H9 (cell line): ENCODE measurements around the gene DIP2C. TPM values are rescaled to one million over a fixed set of nuclear protein-coding genes. Genes with fewer than 3 reads are reported as not detected.

Source experiments
- DNase-seq: peaks from one replicate; pipeline ENCODE4 v3.0.0-alpha.2; 2017
- H2AFZ ChIP-seq: one replicate; pipeline ENCODE4 v1.6.1; 2013; ENCODE audit warnings: mild to moderate bottlenecking, low read length, control low read depth, moderate library complexity
- H2AK5ac ChIP-seq: 2 replicates; pipeline ENCODE4 v1.6.1; 2013; ENCODE audit warnings: low read length, control low read depth, mixed read lengths; ENCODE audit not compliant: insufficient read length
- H2BK120ac ChIP-seq: one replicate; pipeline ENCODE4 v1.6.1; 2013; ENCODE audit warnings: low read depth, mild to moderate bottlenecking, low read length, control low read depth, inconsistent platforms; ENCODE audit not compliant: poor library complexity, severe bottlenecking
- H2BK12ac ChIP-seq: 2 replicates; pipeline ENCODE4 v1.6.1; 2013; ENCODE audit warnings: low read length, control low read depth, mixed read lengths, low read depth; ENCODE audit not compliant: insufficient read length
- H2BK15ac ChIP-seq: 2 replicates; pipeline ENCODE4 v1.6.1; 2013; ENCODE audit warnings: low read depth, low read length, control low read depth
- H2BK20ac ChIP-seq: one replicate; pipeline ENCODE4 v1.6.1; 2013; ENCODE audit warnings: low read depth, mild to moderate bottlenecking, low read length, control low read depth, inconsistent platforms; ENCODE audit not compliant: poor library complexity, severe bottlenecking
- H2BK5ac ChIP-seq: 2 replicates; pipeline ENCODE4 v1.6.1; 2013; ENCODE audit warnings: low read length, control low read depth, mixed read lengths; ENCODE audit not compliant: insufficient read length
- H3K14ac ChIP-seq: 2 replicates; pipeline ENCODE4 v1.6.1; 2013; ENCODE audit warnings: low read length, control low read depth; ENCODE audit not compliant: insufficient read depth
- H3K18ac ChIP-seq: 2 replicates; pipeline ENCODE4 v1.6.1; 2013; ENCODE audit warnings: low read depth, mild to moderate bottlenecking, mixed read lengths, low read length, control low read depth; ENCODE audit not compliant: insufficient read length
- H3K23ac ChIP-seq: 2 replicates; pipeline ENCODE4 v1.6.1; 2013; ENCODE audit warnings: low read length, control low read depth, mixed read lengths, low read depth; ENCODE audit not compliant: insufficient read length
- H3K23me2 ChIP-seq: 2 replicates; pipeline ENCODE4 v1.6.1; 2013; ENCODE audit warnings: low read depth, mild to moderate bottlenecking, mixed read lengths, low read length, control low read depth; ENCODE audit not compliant: insufficient read length, poor library complexity, severe bottlenecking
- H3K27ac ChIP-seq: 2 replicates; pipeline ENCODE4 v1.5.1; 2013; ENCODE audit warnings: low read length, control low read depth, mixed read lengths, low read depth; ENCODE audit not compliant: insufficient read length
- H3K27me3 ChIP-seq: 2 replicates; pipeline ENCODE4 v1.6.1; 2013; ENCODE audit warnings: low read length, control low read depth, inconsistent platforms; ENCODE audit not compliant: insufficient read depth
- H3K4ac ChIP-seq: 2 replicates; pipeline ENCODE4 v1.6.1; 2013; ENCODE audit warnings: low read depth, mild to moderate bottlenecking, control low read depth, inconsistent platforms, low read length, moderate library complexity
- H3K4me1 ChIP-seq: 2 replicates; pipeline ENCODE4 v1.6.1; 2013; ENCODE audit warnings: low read length, control low read depth, inconsistent platforms; ENCODE audit not compliant: insufficient read depth
- H3K4me2 ChIP-seq: 2 replicates; pipeline ENCODE4 v1.6.1; 2013; ENCODE audit warnings: low read length, control low read depth, mixed read lengths; ENCODE audit not compliant: insufficient read length, insufficient read depth
- H3K56ac ChIP-seq: 2 replicates; pipeline ENCODE4 v1.6.1; 2013; ENCODE audit warnings: low read depth, mild to moderate bottlenecking, mixed read lengths, low read length, control low read depth; ENCODE audit not compliant: insufficient read length
- H3K79me1 ChIP-seq: 2 replicates; pipeline ENCODE4 v1.6.1; 2013; ENCODE audit warnings: low read depth, mild to moderate bottlenecking, moderate library complexity, low read length, control low read depth, inconsistent platforms; ENCODE audit not compliant: insufficient read depth, poor library complexity, severe bottlenecking
- H3K79me2 ChIP-seq: 2 replicates; pipeline ENCODE4 v1.6.1; 2013; ENCODE audit warnings: low read length, control low read depth, inconsistent platforms; ENCODE audit not compliant: insufficient read depth
- H3K9ac ChIP-seq: 2 replicates; pipeline ENCODE4 v1.6.1; 2013; ENCODE audit warnings: low read length, control low read depth, mixed read lengths; ENCODE audit not compliant: insufficient read length; ENCODE audit errors: extremely low read depth
- H3K9me3 ChIP-seq: one replicate; pipeline ENCODE4 v1.6.1; 2013; ENCODE audit warnings: low read depth, low read length, inconsistent platforms; ENCODE audit not compliant: control insufficient read depth
- H3T11ph ChIP-seq: one replicate; pipeline ENCODE4 v1.6.1; 2013; ENCODE audit warnings: mild to moderate bottlenecking, low read length, control low read depth, inconsistent platforms
- H4K20me1 ChIP-seq: one replicate; pipeline ENCODE4 v1.6.1; 2013; ENCODE audit not compliant: control insufficient read depth, insufficient read length, insufficient read depth
- H4K5ac ChIP-seq: 2 replicates; pipeline ENCODE4 v1.6.1; 2013; ENCODE audit warnings: low read depth, mild to moderate bottlenecking, mixed read lengths, low read length, control low read depth; ENCODE audit not compliant: insufficient read length
- H4K8ac ChIP-seq: replicated peaks from 2 replicates; pipeline ENCODE4 v1.6.1; 2013; ENCODE audit warnings: low read length, control low read depth, mixed read lengths, low read depth; ENCODE audit not compliant: insufficient read length
- H4K91ac ChIP-seq: 2 replicates; pipeline ENCODE4 v1.6.1; 2013; ENCODE audit warnings: low read depth, mild to moderate bottlenecking, moderate library complexity, mixed read lengths, low read length, control low read depth; ENCODE audit not compliant: insufficient read length
- H3K27ac Mint-ChIP-seq, 3 experiments: 2 replicates in 2 of 3; 3 replicates in 1 of 3; pipeline ENCODE4 v1.8.0; 2020 to 2021; ENCODE audit warnings: mixed read lengths in 3 of 3, mild to moderate bottlenecking in 1 of 3, moderate library complexity in 1 of 3
- H3K27me3 Mint-ChIP-seq: 2 replicates; pipeline ENCODE4 v1.8.0; 2021; ENCODE audit warnings: low read depth, mild to moderate bottlenecking, moderate library complexity, mixed read lengths
- H3K36me3 Mint-ChIP-seq, 3 experiments: 2 replicates in 2 of 3; 3 replicates in 1 of 3; pipeline ENCODE4 v1.8.0; 2020 to 2021; ENCODE audit warnings: low read depth in 3 of 3, mixed read lengths in 3 of 3; ENCODE audit not compliant: insufficient read depth in 1 of 3
- H3K4me1 Mint-ChIP-seq, 2 experiments: 2 replicates each; pipeline ENCODE4 v1.8.0; 2020; ENCODE audit warnings: mixed read lengths in 2 of 2
- H3K4me3 Mint-ChIP-seq, 2 experiments: 2 replicates in 1 of 2; 3 replicates in 1 of 2; pipeline ENCODE4 v1.8.0; 2020 to 2021; ENCODE audit warnings: mild to moderate bottlenecking in 2 of 2, mixed read lengths in 2 of 2, moderate library complexity in 1 of 2
- H3K9me3 Mint-ChIP-seq, 2 experiments: 2 replicates in 1 of 2; 3 replicates in 1 of 2; pipeline ENCODE4 v1.8.0; 2020; ENCODE audit warnings: mild to moderate bottlenecking in 2 of 2, mixed read lengths in 2 of 2, moderate library complexity in 1 of 2
- WGBS: extraction: QIAGEN DNeasy Blood & Tissue Kit; methylation state at CpG from one replicate; pipeline ENCODE4 v1.1.7; 2013; ENCODE audit warnings: missing lambda C conversion rate, low lambda C conversion rate, mixed read lengths; ENCODE audit not compliant: insufficient read length; ENCODE audit errors: extremely low coverage; 5-methylcytosine and 5-hydroxymethylcytosine counted together
- total RNA-seq: library from RNA; stranded (reverse); gene quantifications from 2 replicates; pipeline ENCODE4 v1.2.1, GENCODE V29; 2021
- TF ChIP-seq, protein P1 (sequence below): fragments of 200-600 bp; sonication (generic); conservative IDR thresholded peaks from 3 replicates; pipeline ENCODE4 v1.8.0; 2021; ENCODE audit warnings: antibody characterized with exemption, mild to moderate bottlenecking

DIP2C gene
- total RNA-seq, 1 experiment from 2014 or later = 7.9 TPM

DNA sequence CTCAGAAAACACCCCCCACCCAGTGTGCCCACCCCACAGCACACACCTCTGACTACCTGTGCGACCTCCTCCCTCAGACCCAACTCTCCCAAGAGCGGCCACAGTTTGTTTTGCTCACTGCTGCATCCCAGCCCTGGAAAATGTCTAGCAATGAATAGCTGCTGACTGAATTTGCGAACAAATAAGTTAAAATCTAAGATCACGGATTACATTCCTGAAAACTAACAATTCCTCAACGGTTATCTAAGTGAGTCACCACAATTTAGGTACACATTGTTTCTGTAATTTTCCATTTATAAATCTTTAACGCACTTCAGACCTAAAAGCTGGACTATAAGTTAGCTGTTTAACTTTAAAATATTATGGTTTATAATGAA lies 319.0 kb downstream of the DIP2C start:
- Histone ChIP-seq H2BK15ac (no peak overlapping the region), H3K4me1 (no peaks in the 10 kb centered on the region), H3K4ac (no peak overlapping the region), H4K91ac (no peak overlapping the region), H3K14ac (no peak overlapping the region), H2BK12ac (no peak overlapping the region), H2BK5ac (no peak overlapping the region), H3K79me1 (no peaks in the 10 kb centered on the region), H3K4me2 (no peak overlapping the region), H2AFZ (no peak overlapping the region), H3K27ac (no peak overlapping the region), H3K56ac (no peak overlapping the region), H4K8ac (no peak overlapping the region), H3K79me2 (no peaks in the 10 kb centered on the region), H3K18ac (no peak overlapping the region), H2AK5ac (no peak overlapping the region), H4K20me1 (no peaks in the 10 kb centered on the region), H3K9me3 (no peaks in the 10 kb centered on the region), H3T11ph (no peak overlapping the region), H3K23me2 (peaks cover 3% of the 10 kb centered on the region), H3K9ac (no peak overlapping the region), H4K5ac (no peak overlapping the region), H3K23ac (no peak overlapping the region), H3K27me3 (no peaks in the 10 kb centered on the region), H2BK20ac (no peak overlapping the region), H2BK120ac (no peak overlapping the region)
- Mint-ChIP-seq H3K9me3 (no peaks in the 10 kb centered on the region), H3K4me3 (no peak overlapping the region), H3K27ac (peak overlapping the region in 1 of 3 experiments; percentile 85; a peak in 1 of 7 replicates), H3K36me3 (peaks cover 5 to 19% (median 15%) of the 10 kb centered on the region in 3 experiments; a peak in 6 of 7 replicates), H3K27me3 (no peaks in the 10 kb centered on the region), H3K4me1 (peaks cover 17 to 21% of the 10 kb centered on the region in 2 experiments)
- no peak for DNase-seq
- TF ChIP-seq, protein P1, sequence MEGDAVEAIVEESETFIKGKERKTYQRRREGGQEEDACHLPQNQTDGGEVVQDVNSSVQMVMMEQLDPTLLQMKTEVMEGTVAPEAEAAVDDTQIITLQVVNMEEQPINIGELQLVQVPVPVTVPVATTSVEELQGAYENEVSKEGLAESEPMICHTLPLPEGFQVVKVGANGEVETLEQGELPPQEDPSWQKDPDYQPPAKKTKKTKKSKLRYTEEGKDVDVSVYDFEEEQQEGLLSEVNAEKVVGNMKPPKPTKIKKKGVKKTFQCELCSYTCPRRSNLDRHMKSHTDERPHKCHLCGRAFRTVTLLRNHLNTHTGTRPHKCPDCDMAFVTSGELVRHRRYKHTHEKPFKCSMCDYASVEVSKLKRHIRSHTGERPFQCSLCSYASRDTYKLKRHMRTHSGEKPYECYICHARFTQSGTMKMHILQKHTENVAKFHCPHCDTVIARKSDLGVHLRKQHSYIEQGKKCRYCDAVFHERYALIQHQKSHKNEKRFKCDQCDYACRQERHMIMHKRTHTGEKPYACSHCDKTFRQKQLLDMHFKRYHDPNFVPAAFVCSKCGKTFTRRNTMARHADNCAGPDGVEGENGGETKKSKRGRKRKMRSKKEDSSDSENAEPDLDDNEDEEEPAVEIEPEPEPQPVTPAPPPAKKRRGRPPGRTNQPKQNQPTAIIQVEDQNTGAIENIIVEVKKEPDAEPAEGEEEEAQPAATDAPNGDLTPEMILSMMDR = no peak
- no CpG with 5 or more reads among the region's 6 CpGs for WGBS
